ENCODE measurements around the gene HAAO.

DNA sequence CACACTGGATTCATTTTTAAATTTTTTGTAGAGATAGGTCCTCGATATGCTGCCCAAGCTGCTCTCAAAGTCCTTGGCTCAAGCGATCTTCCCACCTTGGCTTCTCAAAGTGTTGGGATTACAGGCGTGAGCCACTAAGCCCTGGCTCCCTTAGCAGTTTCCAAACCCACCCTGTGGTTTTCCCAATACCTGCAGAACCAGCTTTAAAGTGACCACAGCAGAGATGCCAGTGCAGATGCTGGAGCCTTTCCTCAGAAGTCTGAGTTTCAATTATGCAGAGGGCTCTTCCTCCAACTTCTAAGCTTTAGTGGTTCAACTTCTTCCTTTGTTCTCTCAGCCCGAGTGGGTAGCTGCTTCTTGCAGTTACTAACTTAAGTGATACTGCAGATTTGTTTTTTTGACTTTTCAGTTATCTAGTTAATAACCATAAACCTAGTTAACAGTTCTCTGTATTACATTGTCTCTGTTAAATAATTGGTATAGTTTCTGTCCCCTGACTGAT lies 8.1 kb upstream of the HAAO start:
- no peak for TF ChIP-seq POLR2A (IDR thresholded peaks at IDR 0.05)
- TF ChIP-seq CTCF (IDR thresholded peaks at IDR 0.05) = no peak
